Activated B cell treated with CpG ODN at 0.5 μM for 24 hours (primary cell): Measurements from ENCODE around the gene BRCA2. TPM values are rescaled to one million over a fixed set of nuclear protein-coding genes. Genes with fewer than 3 reads are reported as not detected.

Experiments
- ATAC-seq: fragments of 200-7000 bp; cut with Tn5 transposase; one replicate; pipeline ENCODE4 v1.10.0; 2021; ENCODE audit warnings: low read depth, mild to moderate bottlenecking, moderate library complexity
- CTCF ChIA-PET: fragments of 350-600 bp; sonication (Branson Sonifier 250); formaldehyde crosslinking; loops from one replicate; lab custom pipeline; 2021; ENCODE audit warnings: antibody characterized with exemption; lab: Charles Lee
- POLR2A ChIA-PET: fragments of 350-600 bp; sonication (Branson Sonifier 250); formaldehyde crosslinking; loops from one replicate; lab custom pipeline; 2021; ENCODE audit warnings: antibody characterized with exemption; lab: Charles Lee
- DNase-seq: peaks from one replicate; pipeline ENCODE4 v3.0.0; 2022
- H3K27ac Mint-ChIP-seq: one replicate; pipeline ENCODE4 v1.8.0; 2020; ENCODE audit warnings: mixed read lengths
- H3K27me3 Mint-ChIP-seq: one replicate; pipeline ENCODE4 v1.8.0; 2021; ENCODE audit warnings: mixed read lengths
- H3K36me3 Mint-ChIP-seq: one replicate; pipeline ENCODE4 v1.8.0; 2021; ENCODE audit warnings: low read depth, mixed read lengths
- H3K4me1 Mint-ChIP-seq: one replicate; pipeline ENCODE4 v1.8.0; 2021; ENCODE audit warnings: mixed read lengths
- H3K4me3 Mint-ChIP-seq: one replicate; pipeline ENCODE4 v1.8.0; 2020; ENCODE audit warnings: mild to moderate bottlenecking, mixed read lengths
- H3K9me3 Mint-ChIP-seq: one replicate; pipeline ENCODE4 v1.8.0; 2020; ENCODE audit warnings: mixed read lengths
- CTCF ChIP-seq: fragments of 200-600 bp; IDR thresholded peaks from one replicate; pipeline ENCODE4 v1.8.0; 2022; ENCODE audit warnings: antibody characterized with exemption, mild to moderate bottlenecking
- intact Hi-C: fragments of 100-400 bp; cut with micrococcal nuclease; formaldehyde crosslinking; loops from one replicate; pipeline ENCODE4 v1.15.1; 2024
- total RNA-seq: library from RNA; stranded (reverse); gene quantifications from 2 replicates; pipeline ENCODE4 v1.2.3, GENCODE V29; 2022

Gene BRCA2
- total RNA-seq, 1 donor from 2014 or later: 6.6 TPM

GRCh38 chr13:32432856-32433255 lies 117.5 kb downstream of the BRCA2 start:
- ATAC-seq (no peak), DNase-seq (no peak)
- POLR2A ChIA-PET: no interaction called here
- Mint-ChIP-seq H3K9me3 (no peaks in the 10 kb centered on the region), H3K36me3 (peaks cover 10% of the 10 kb centered on the region), H3K27ac (no peak overlapping the region), H3K27me3 (no peaks in the 10 kb centered on the region), H3K4me1 (peaks cover 19% of the 10 kb centered on the region), H3K4me3 (no peak overlapping the region)
- TF ChIP-seq CTCF: no peak
- CTCF ChIA-PET: no interaction called here
- intact Hi-C loops: no loop called here

- TF ChIP-seq CTCF: no peak
- peaks cover 12% of the 10 kb centered on the region for H3K4me1 Mint-ChIP-seq
- POLR2A ChIA-PET: interaction anchor here (0.8 kb wide), 1 partner anchor 11 kb away, joined by 3 read pairs; the partner anchor contains the start of gene N4BP2L1
- intact Hi-C loops: no loop called here
- H3K27ac Mint-ChIP-seq: no peak overlapping the region
- H3K36me3 Mint-ChIP-seq: peaks cover 1% of the 10 kb centered on the region
- DNase-seq (no peak), ATAC-seq (no peak)
- no peak overlapping the region for H3K4me3 Mint-ChIP-seq
- no peaks in the 10 kb centered on the region for H3K27me3 Mint-ChIP-seq
- H3K9me3 Mint-ChIP-seq: no peaks in the 10 kb centered on the region
- CTCF ChIA-PET: no interaction called here
These were observed 123.6 kb downstream of the BRCA2 start for GRCh38 chr13:32438871-32439270.

- Mint-ChIP-seq H3K4me3 (peak overlapping the region; percentile 15), H3K4me1 (peaks cover 21% of the 10 kb centered on the region), H3K9me3 (no peaks in the 10 kb centered on the region), H3K27ac (peak overlapping the region; percentile 71), H3K36me3 (peaks cover 1% of the 10 kb centered on the region), H3K27me3 (no peaks in the 10 kb centered on the region)
- DNase-seq (no peak), ATAC-seq (peak; percentile 84)
- intact Hi-C loops: loop anchor here (1.0 to 5.0 kb wide), 11 partner anchors 15 to 1011 kb away; partner anchors contain the start of genes BRCA2, N4BP2L1, N4BP2L2 and ZAR1L
- peak; percentile 26 for TF ChIP-seq CTCF
- ChIA-PET POLR2A (interaction anchor here (1.1 kb wide), 1 partner anchor 15 kb away, joined by 6 read pairs; the partner anchor contains the start of gene N4BP2L1), CTCF (interaction anchor here (0.9 to 2.7 kb wide), 9 partner anchors 20 to 533 kb away, joined by 3 to 11 read pairs (median 4); no protein-coding TSS in a partner anchor)
These were observed 127.8 kb downstream of the BRCA2 start for GRCh38 chr13:32443111-32443510.

GRCh38 chr13:32445461-32445860 lies 130.2 kb downstream of the BRCA2 start:
- Mint-ChIP-seq H3K27me3 (no peaks in the 10 kb centered on the region), H3K9me3 (no peaks in the 10 kb centered on the region), H3K4me1 (peaks cover 21% of the 10 kb centered on the region), H3K36me3 (no peaks in the 10 kb centered on the region), H3K4me3 (no peak overlapping the region), H3K27ac (no peak overlapping the region)
- ATAC-seq: no peak
- DNase-seq: no peak
- intact Hi-C loops: no loop called here
- TF ChIP-seq CTCF: no peak
- CTCF ChIA-PET: no interaction called here
- POLR2A ChIA-PET: interaction anchor here (1.4 kb wide), 1 partner anchor 17 kb away, joined by 7 read pairs; the partner anchor contains the start of gene N4BP2L1

- TF ChIP-seq CTCF: no peak
- peaks cover 1% of the 10 kb centered on the region for H3K36me3 Mint-ChIP-seq
- ChIA-PET POLR2A (no interaction called here), CTCF (no interaction called here)
- H3K27ac Mint-ChIP-seq: no peak overlapping the region
- H3K4me3 Mint-ChIP-seq: no peak overlapping the region
- H3K9me3 Mint-ChIP-seq: no peaks in the 10 kb centered on the region
- ATAC-seq (no peak), DNase-seq (no peak)
- peaks cover 21% of the 10 kb centered on the region for H3K4me1 Mint-ChIP-seq
- intact Hi-C loops: no loop called here
- H3K27me3 Mint-ChIP-seq: no peaks in the 10 kb centered on the region
These were observed 130.9 kb downstream of the BRCA2 start for GRCh38 chr13:32446220-32446619.
